Measurements from ENCODE around the gene QRFP.

Gene QRFP

DNA sequence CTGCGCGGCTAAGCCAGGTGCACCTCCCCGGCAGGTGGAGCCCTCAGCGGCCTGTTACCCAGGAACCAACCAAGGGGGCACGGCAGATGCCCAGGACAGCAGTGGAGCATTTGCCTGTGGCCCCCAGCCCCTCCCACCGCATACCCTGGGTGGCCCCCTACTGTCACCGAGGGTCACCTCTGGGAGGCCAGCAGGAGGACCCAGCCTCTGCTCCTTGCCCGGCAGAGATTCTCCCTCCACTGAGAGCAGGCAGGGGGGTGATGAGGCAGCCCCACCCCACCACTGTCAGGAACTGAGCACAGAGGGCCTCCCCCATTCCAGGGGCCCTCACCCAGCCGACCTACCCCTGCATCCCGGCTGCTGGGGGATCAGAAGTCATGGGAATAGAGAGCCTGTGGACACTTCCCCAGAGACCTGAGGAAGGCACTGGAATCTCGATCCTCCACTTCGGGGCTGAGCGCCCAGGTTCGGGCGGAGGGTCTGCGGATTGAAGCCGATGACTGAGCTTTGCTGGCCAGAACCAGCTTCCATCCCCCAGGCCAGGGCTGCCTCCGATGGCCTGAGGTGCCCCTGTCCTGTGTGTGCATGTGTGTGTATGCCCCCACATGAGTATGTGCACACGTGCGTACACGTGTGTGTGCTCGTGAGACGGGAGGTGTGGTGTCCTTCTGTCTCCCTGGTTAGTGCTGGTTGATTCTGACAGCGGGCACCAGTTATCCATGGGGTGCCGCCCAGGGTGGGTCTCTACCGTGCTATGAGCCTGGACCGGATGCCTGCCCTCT is at the start of gene QRFP:
TSS of gene QRFP (minus strand) at position 580 of the 782 bp plus-strand sequence. CDS start 2,974 bp downstream, outside the sequence.
- DNase-seq, result no peak

- DNase-seq, result no peak
These were observed 48.6 kb upstream of the QRFP start for GRCh38 chr9:130945173-130945572.

DNA sequence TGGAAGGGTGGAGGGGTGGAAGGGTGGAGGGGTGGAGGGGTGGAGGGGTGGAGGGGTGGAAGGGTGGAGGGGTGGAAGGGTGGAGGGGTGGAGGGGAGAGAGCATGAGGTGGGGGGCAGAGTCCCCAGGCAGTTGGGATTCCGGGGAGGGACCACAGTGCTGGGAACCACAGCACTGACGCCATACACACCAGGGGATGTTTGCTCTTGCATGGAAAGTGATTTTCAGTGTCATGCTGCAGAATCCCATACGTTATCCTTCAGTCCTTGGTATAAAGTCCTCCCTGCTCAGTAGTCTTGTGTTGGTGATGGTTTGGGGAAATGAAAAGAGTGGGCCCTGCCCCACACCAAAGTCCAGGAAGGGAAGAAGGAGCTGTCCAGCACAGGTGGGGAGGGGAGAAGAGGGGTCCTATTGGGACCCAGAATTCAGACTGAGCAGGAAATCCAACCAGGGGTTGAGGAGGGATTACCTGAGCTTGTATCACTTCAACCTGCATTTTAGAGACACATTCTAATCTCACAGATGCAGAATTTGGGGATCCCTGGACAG is 48.0 kb upstream of the QRFP start:
- DNase-seq, result no peak

GRCh38 chr9:130943777-130944176 is 47.2 kb upstream of the QRFP start:
- DNase-seq, result no peak

DNA sequence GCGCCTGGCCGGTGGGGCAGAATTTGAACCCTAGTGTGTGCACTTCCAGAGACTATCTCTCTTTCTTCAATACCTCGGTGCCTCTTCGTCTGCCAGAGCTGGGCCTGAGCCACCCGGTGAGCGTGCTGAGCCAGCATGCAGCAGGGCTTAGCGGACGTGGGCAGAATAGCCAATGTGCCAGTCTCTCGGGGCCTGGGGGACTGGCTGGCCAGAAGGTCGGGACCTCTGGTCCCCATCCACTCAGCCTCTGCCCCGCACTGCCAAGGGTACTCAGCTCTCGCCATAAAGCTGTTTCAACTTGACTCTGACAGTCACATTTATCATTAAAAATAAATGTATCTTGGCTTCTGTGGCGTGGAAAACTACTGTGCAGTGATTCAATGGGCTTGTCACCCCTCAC is 46.6 kb upstream of the QRFP start:
- DNase-seq, result no peak

DNA sequence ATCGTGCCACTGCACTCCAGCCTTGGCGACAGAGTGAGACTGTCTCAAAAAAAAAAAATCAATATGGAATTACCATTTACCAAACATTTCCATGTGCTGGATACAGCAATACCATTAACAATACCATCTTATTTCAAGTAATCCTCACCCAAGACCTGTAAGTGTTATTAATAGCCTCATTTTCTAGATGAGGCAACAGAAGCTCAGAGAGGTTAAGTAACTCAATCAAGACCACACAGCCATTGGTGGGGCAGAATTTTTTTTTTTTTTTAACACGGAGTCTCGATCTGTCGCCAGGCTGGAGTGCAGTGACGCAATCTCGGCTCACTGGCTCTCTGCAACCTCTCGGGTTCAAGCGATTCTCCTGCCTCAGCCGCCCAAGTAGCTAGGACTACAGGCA is 46.1 kb upstream of the QRFP start:
- no peak for DNase-seq

DNA sequence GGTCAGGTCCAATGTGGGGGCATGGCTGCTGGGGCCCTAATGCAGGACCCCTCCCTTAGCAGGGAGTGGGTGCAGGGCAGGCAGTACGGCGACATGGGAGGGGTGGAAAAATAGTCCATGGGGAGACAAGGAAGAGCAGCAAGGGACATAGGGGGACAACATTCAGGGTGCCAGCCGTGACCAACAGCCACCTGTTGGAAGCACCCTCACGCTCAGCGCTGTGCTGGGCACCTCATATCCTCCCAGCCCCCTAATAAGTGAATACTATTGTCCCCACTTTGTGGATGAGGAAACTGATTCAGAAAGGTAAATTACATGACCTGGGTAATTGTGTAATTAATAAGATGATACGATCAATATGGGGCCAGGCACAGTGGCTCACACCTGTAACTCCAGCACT is 45.5 kb upstream of the QRFP start:
- DNase-seq, result no peak

DNA sequence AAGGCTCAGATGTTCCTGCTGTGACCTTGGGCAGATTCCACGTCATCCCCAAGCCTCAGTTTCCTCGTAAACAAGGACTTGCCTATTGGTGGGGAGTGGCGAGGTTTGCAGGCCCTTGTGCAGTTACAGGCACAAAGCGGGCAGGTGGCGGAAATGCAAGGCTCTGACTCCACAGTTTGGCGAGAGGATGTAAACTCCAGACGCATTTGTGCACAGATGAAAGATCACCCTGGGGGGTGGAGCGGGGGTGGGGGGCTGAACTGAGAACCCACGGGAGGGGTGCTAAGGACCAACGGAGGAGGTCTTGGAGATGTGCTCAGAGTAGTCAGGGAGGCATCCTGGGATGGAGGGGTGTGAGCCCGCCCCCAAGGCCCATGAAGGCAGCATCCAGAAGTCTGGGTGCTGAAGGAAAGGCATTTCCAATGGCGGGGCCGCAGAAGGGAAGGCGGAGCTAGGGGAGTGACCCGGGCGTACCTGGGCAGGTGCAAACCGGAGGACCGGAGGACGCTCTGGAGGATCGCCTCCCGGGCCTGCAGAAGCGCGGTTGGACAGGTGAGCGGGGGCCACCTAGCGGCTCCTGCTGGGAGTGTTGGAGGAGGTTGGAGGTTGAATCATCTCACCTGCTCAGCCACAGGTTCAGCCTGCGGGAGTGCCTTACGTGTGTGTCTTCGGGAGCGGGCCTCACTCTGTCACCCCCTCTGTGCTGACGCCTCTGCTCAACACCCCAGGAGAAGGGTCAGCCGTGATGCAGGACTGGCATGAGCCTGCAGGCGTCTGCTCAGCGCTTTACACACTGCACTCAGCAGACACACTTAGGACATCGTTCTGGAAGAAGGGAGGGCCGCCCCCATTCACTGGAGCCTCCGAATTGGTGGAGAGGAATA is 44.3 kb upstream of the QRFP start:
- DNase-seq, result peak; percentile 65

GRCh38 chr9:130940027-130940549 is 43.5 kb upstream of the QRFP start:
- DNase-seq, result no peak

DNA sequence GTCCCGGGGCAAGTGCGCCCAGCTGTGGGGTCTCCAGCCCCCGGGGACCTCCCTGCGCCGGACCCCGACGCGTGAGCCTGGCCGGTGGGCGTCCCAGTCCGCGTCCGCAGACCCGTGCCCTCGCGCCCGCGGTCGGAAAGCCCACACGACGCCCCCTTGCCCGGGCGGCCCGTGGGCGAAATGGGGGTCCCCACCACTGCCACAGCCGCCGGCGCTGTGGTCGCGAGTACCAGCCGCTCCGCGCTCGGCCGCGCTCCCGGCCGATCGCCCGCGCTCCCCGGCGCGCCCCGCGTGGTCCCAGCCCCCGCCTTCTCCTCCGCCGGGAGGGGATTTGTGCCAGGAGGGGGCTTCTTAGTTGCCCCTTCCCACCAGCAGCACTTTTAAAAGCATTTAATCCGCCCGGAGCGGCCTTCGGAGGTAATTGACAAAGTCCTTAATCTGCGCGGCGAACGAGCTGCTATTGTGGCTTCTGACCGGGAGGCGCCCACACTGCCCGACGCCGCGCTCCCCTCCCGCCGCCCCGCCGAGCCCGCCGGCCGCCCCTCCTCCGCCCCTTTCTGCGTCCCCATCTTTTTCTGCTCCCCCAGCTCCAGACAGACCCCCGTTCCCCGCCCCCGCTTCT is 42.9 kb upstream of the QRFP start:
- DNase-seq, result no peak

GRCh38 chr9:130938652-130939404 is 42.2 kb upstream of the QRFP start, which contains the start of gene FIBCD1:
FIBCD1 (minus strand) TSS chr9:130939247; CDS start chr9:130938607, 640 bp downstream.
- no peak for DNase-seq

GRCh38 chr9:130938184-130938651 is 41.6 kb upstream of the QRFP start:
- no peak for DNase-seq

DNA sequence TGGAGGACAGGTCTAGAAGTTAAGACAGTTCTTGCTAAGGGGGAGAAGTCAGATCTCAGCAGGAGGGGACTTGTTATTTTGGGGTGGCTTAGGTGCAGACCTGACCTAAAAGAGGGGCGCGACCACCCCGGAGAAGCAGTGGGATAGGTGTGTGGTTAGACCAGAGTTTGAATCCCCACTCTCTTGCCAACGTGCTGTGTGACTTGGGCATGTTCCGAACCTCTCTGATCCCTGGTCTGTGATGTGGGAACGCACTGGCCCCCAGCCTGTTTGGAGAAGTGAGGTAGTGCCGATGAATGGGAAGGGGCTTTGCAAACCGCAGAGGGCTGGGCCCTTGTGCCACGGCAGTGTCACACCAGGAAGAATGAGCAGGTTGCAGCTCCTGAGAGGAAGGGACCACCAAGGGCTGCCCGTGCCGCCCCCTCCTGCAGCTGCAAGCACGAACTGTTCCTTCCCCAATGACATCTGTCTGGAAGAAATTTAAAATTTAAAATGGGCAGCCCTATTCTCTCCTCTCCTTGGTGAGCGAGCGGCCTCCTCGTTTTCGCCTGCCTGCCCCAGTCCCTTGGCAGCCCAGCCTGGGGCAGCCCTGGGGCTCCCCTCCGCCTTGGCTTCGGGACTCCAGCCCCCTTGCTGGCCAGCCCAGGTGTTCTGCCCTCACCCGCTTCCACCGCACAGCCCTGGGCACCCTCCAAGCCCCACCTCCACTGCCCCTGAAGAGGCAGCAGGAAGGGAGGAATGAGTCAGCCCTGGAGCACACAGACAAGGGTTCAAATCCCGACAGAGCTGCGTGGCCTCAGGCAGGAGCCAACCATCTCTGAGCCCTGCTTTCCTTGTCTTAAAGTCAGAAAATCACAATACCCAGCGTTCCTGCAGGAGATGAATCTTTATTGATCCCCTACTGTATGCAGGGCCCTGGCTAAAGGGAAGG is 40.8 kb upstream of the QRFP start:
- DNase-seq, result no peak

DNA sequence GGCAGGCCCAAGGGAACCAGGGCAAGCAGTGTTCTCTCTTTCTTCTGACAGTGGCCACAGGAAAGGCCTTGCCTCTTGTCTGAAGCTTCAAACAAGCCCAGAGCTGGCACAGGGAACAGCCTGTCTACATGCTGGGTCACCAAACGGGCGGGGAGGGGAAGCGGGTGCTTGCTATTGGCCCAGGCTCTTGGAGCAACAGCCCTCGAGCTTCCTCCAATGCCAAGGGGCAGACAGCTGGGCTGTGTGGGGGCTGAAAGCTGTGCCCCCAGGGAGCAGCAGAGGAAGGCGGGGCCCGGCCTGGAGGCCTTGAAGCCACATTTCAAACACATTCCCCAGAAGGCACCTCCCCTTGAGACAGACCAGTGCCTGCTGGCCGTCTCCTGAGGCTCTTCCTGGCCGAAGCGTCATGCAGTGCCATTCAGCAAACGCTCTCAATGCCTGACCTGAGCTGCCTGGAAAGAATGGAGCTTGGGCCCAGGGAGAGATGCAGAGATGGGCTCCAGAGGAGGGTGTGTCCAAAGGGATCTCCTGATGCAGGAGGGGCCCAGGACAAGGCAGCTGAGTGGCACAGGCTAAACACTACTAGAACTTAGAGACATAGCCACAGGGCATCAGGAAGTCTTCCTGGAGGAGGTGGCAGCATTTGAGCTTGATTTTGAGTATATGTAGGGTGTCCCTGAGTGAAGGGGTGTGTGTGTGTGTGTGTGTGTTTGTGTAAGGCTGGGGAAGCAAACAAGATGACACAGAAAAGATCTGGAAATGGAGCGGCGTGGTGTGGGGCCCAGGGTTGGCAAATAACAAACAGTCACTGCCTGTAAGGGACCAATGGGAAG is 39.9 kb upstream of the QRFP start:
- no peak for DNase-seq

DNA sequence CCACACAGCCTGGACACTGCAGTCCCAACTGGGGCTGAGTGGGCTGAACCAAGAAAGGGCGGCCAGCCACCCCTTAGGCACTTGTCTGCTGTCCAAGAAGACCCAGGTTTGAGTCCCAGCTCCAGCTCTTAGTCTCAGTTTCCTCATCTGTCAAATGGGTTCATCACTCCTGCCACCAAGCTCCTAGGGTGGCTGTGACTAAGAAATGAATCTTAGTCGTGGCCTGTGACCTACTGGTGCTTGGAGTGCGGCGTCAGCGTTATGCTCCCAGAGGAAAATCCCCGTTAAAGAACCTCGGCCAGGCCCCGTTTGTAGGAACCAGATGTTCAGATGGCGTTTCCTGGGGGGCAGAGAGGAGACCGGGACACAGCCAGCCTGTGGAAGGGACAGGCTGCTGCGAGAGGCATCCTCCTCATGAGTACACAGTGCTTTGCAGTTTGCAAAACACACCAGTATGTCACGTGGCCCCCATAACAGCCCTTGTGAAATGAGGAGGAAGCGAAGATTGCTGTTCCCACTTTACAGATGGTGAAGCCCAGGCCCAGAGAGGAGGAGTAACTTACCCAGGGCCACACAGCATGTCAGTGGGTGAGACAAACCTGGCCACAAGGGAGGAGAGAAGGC is 39.1 kb upstream of the QRFP start:
- no peak for DNase-seq

DNA sequence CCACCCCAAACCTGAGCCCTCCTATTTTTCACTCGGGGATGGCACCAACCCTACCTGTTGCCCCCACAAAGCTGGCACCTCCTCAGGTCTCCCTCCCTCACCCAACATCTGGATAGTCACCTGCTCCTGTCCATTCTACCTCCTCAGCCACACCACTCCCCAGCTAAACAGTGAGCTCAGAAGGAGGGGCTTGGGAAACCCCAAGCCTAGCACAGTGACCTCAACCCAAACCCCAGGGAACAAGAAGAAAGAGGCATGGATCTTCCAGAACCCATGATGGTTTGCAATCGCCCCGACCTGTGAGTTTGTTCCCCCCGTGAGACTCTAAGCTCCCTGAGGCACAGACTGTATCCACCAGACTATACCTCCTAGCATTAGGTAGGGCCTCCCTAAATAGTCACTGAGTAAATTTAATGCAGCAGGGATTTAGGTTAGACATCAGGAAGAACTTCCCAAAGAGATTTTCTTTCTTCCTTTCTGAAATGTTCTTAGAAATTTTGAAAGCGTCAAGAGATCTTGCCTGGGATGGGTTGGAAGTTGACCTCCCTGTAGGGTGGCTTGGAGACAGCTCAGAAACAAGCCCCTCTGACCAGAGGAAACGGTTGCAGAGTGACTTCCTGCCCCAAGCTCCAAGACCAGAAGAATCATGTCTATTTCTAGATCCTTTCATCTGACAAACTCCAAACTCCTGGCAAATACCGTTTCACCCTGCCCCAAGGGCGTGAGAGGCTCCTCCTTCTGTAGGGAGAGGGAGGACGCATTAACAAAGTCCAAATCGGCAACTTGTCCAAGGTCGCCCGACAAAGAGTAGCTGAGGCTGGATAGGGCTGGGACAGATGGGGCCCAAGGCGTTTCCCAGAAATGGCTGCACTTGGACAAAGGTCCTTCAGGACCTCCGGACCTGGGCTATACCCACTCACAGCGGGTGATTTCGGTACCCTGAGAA is 38.4 kb upstream of the QRFP start:
- no peak for DNase-seq

DNA sequence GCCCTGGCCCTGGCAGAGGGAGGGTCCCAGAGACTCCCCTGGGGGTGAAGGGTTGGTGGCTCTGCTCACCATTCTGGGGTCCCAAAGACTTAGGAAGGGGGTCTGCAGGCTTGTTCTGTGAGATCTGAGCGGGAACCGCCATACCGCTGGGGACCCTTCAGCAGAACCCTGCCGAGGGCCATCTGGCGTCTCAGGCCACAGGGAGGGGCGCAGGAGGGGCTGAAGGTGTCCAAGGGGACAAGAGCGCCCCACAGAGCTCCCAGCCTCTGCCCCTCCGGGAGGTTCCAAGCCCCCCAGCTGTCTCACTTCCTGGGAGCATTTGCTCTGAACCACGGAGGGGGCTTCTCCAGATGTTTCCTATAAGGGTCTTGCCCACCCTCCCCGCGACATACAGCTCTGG is 37.6 kb upstream of the QRFP start:
- DNase-seq, result no peak
